SU-DHL-6 (cell line): Measurements from ENCODE around the gene CLIP4.

Experiments used
- EZH2phosphoT487 ChIP-seq: fragments of 200-600 bp; sonication (generic), shearing (Covaris generic); conservative IDR thresholded peaks from 2 replicates; pipeline ENCODE4 v1.6.1; 2018; ENCODE audit warnings: mild to moderate bottlenecking, antibody characterized with exemption, low read length, moderate library complexity, mixed read lengths
- TF ChIP-seq, protein P1 (sequence below): fragments of 200-600 bp; sonication (generic); IDR thresholded peaks from one replicate; pipeline ENCODE4 v1.5.1; 2017; ENCODE audit warnings: antibody characterized with exemption, mild to moderate bottlenecking, low read length, moderate library complexity; ENCODE audit not compliant: insufficient read depth, poor library complexity, severe bottlenecking

DNA sequence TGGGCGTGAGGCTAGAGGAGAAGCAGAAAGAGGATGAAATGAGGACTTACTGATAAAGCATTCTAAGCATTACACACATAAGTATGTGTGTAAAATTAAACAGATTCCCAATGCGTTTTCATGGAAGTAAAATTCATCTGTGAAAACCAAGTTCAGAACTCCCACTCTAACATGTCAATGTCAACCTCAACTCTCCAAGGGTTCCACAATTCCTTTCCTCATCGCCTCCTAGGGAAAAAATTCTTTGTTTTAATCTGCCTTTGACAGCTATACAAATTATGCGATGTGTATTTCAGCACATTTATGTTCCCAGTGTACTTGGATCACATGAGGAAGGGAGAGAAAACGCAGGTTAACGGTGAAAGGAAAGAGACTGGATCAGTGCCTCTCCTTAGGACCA lies 76.6 kb downstream of the CLIP4 start:
- TF ChIP-seq, protein P1, sequence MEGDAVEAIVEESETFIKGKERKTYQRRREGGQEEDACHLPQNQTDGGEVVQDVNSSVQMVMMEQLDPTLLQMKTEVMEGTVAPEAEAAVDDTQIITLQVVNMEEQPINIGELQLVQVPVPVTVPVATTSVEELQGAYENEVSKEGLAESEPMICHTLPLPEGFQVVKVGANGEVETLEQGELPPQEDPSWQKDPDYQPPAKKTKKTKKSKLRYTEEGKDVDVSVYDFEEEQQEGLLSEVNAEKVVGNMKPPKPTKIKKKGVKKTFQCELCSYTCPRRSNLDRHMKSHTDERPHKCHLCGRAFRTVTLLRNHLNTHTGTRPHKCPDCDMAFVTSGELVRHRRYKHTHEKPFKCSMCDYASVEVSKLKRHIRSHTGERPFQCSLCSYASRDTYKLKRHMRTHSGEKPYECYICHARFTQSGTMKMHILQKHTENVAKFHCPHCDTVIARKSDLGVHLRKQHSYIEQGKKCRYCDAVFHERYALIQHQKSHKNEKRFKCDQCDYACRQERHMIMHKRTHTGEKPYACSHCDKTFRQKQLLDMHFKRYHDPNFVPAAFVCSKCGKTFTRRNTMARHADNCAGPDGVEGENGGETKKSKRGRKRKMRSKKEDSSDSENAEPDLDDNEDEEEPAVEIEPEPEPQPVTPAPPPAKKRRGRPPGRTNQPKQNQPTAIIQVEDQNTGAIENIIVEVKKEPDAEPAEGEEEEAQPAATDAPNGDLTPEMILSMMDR: no peak
- TF ChIP-seq EZH2phosphoT487: no peak
